ENCODE measurements around the gene ZNF225. TPM values are rescaled to one million over a fixed set of nuclear protein-coding genes. Genes with fewer than 3 reads are reported as not detected.
A peak's percentile ranks its signal among the peaks of the same experiment; 100 is the strongest.
"Not testable (repeated sequence)": the region's sequence is repeated elsewhere in the genome, so short reads cannot be mapped to it uniquely, and the experiment has no call there.

The ZNF225 gene
- total RNA-seq, 1 donor = 6.2 TPM

DNA sequence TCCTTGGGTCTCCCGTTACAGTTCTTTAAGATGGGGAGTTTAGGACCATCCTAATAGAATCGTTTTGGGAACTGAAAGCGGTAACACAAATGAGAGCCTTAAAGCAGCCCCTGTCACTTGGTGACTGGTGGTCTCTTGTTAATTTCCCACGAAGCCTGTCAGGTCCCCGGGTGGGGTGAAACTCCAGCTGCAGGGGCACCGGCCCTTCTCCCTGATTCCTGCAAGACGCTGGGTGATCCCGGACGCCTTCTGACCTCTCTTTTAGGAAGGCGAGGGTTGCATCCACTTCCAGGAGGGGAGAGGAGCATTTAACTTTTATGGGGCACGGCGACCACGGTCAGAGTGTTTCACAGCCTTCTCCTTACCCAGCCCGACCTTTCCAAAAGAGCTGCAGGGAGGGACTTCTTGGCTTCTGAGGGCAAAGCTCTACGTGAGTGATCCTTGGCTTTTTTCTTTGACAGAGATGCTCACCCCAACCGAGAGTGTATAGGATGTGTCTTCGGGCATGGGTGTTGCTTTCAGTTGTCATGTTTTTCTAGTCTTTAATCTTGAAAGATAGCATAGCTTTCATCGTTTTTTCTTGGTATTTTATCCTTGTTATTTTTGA lies 688 bp downstream of the ZNF225 start:
- Histone ChIP-seq H2AFZ (ENCODE audit: low read length) (peak overlapping the region; percentile 95), H3K4me2 (ENCODE audit: insufficient read depth, low read length) (peak overlapping the region; percentile 91), H3K4me1 (ENCODE audit: insufficient read depth, low read length) (peaks cover 3% of the 10 kb centered on the region), H3K79me2 (ENCODE audit: insufficient read depth, low read length) (peaks cover 21% of the 10 kb centered on the region), H3K27ac (ENCODE audit: low read depth, low read length) (peak overlapping the region; percentile 66), H4K20me1 (ENCODE audit: insufficient read depth, low read length) (no peaks in the 10 kb centered on the region), H3K27me3 (ENCODE audit: insufficient read depth, low read length) (no peaks in the 10 kb centered on the region), H3K4me3 (ENCODE audit: insufficient read depth, low read length) (peak overlapping the region; percentile 81), H3K9me3 (ENCODE audit: low read depth, low read length) (no peaks in the 10 kb centered on the region), H3K36me3 (ENCODE audit: insufficient read depth, low read length) (peaks cover 18% of the 10 kb centered on the region)
- TF ChIP-seq, protein P1, sequence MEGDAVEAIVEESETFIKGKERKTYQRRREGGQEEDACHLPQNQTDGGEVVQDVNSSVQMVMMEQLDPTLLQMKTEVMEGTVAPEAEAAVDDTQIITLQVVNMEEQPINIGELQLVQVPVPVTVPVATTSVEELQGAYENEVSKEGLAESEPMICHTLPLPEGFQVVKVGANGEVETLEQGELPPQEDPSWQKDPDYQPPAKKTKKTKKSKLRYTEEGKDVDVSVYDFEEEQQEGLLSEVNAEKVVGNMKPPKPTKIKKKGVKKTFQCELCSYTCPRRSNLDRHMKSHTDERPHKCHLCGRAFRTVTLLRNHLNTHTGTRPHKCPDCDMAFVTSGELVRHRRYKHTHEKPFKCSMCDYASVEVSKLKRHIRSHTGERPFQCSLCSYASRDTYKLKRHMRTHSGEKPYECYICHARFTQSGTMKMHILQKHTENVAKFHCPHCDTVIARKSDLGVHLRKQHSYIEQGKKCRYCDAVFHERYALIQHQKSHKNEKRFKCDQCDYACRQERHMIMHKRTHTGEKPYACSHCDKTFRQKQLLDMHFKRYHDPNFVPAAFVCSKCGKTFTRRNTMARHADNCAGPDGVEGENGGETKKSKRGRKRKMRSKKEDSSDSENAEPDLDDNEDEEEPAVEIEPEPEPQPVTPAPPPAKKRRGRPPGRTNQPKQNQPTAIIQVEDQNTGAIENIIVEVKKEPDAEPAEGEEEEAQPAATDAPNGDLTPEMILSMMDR (IDR thresholded peaks at IDR 0.05; ENCODE audit: extremely low read depth, low read depth, low read length) = no peak
- DNase-seq (ENCODE audit: insufficient read length, low spot score, missing footprints) = peak; percentile 78

DNA sequence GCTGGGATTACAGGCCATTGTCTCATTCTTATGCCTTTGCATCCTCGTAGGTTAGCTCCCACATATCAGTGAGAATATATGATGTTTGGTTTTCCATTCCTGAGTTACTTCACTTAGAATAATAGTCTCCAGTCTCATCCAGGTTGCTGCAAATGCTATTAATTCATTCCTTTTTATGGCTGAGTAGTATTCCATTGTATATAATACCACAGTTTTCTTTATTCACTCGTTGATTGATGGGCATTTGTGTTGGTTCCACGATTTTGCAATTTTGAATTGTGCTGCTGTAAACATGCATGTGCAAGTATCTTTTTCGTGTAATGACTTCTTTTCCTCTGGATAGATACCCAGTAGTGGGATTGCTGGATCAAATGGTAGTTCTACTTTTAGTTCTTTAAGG lies 8.0 kb downstream of the ZNF225 start:
- not testable (repeated sequence) for H3K4me2 ChIP-seq (ENCODE audit: insufficient read depth, low read length); H3K9me3 ChIP-seq (ENCODE audit: low read depth, low read length); H3K27ac ChIP-seq (ENCODE audit: low read depth, low read length); DNase-seq (ENCODE audit: insufficient read length, low spot score, missing footprints); H3K79me2 ChIP-seq (ENCODE audit: insufficient read depth, low read length); H2AFZ ChIP-seq (ENCODE audit: low read length); H3K4me3 ChIP-seq (ENCODE audit: insufficient read depth, low read length); H3K27me3 ChIP-seq (ENCODE audit: insufficient read depth, low read length); H3K4me1 ChIP-seq (ENCODE audit: insufficient read depth, low read length); H4K20me1 ChIP-seq (ENCODE audit: insufficient read depth, low read length)
- peaks cover 30% of the 10 kb centered on the region for H3K36me3 ChIP-seq (ENCODE audit: insufficient read depth, low read length)

DNA sequence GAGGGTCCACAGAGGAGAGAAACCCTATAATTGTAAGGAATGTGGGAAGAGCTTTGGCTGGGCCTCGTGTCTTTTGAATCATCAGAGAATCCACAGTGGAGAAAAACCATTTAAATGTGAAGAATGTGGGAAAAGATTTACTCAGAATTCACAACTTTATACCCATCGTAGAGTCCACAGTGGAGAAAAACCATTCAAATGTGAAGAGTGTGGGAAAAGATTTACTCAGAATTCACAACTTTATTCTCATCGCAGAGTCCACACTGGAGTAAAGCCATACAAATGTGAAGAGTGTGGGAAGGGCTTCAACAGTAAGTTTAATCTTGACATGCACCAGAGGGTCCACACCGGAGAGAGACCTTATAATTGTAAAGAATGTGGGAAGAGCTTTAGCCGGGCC lies 18.8 kb downstream of the ZNF225 start:
- no peak for DNase-seq (ENCODE audit: insufficient read length, low spot score, missing footprints)
- TF ChIP-seq, protein P1 (IDR thresholded peaks at IDR 0.05; ENCODE audit: extremely low read depth, low read depth, low read length) = no peak
- peaks cover 35% of the 10 kb centered on the region for H3K36me3 ChIP-seq (ENCODE audit: insufficient read depth, low read length)

DNA sequence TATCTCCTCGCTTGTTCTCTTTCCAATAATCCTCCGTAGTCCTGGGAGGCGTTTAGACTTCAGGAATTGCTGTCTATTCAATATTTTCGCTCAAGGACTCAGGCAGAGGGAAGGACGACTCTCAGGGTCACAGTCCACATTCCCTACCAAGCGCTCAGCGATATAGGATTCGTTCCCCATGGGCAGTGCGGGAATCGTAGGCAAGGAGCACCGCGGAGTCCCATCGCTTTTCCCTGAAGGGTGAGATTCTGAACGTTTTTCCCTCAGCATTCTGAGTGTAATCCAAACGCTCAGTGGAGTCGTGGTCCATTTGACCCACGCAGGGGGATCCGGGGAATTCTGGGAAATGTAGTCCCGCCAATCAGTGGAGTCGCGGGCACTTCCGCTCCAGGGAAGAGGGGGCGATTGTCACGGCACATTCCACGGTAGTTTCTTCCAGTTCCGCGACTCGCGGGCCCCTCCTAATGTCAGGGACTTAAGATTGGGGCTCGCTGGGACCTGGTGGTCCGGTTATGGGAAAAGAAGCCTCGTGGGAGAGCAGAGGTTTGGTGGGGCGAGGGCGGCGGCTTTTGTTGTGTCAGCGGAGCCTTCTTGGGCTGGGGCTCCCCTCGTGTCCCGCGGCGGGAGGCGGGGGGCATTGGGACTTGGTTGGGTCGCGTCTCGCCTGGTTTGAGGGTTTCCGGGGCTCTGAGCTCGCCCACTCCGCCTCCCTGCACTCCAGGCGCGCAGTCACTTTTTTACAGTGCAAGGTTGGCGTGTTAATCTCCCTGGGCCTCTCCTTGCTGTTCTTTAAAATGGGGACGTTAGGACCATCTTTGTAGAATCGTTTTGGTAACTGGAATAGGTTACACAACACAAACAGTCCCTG lies 28.2 kb downstream of the ZNF225 start, which contains the start of gene ZNF234:
ZNF234 (plus strand) TSS at position 364 of the 868 bp plus-strand sequence. CDS start 3,079 bp downstream, outside the sequence.
- no peaks in the 10 kb centered on the region for H3K9me3 ChIP-seq (ENCODE audit: low read depth, low read length)
- H3K27me3 ChIP-seq (ENCODE audit: insufficient read depth, low read length) = no peaks in the 10 kb centered on the region
- peak; percentile 90 for DNase-seq (ENCODE audit: insufficient read length, low spot score, missing footprints)
- peaks cover 18% of the 10 kb centered on the region for H3K36me3 ChIP-seq (ENCODE audit: insufficient read depth, low read length)
- H3K79me2 ChIP-seq (ENCODE audit: insufficient read depth, low read length) = peaks cover 12% of the 10 kb centered on the region
- peak within 1 kb of the TSS; percentile 97 for H3K4me2 ChIP-seq (ENCODE audit: insufficient read depth, low read length)
- peak within 1 kb of the TSS; percentile 92 for H3K4me3 ChIP-seq (ENCODE audit: insufficient read depth, low read length)
- H3K27ac ChIP-seq (ENCODE audit: low read depth, low read length) = peak within 1 kb of the TSS; percentile 73
- H4K20me1 ChIP-seq (ENCODE audit: insufficient read depth, low read length) = no peaks in the 10 kb centered on the region
- H3K4me1 ChIP-seq (ENCODE audit: insufficient read depth, low read length) = peaks cover 9% of the 10 kb centered on the region
- H2AFZ ChIP-seq (ENCODE audit: low read length) = peak within 1 kb of the TSS; percentile 100
- TF ChIP-seq, protein P1 (IDR thresholded peaks at IDR 0.05; ENCODE audit: extremely low read depth, low read depth, low read length) = no peak

More for the DNA sequence above, 18.8 kb downstream of the ZNF225 start:
- Histone ChIP-seq H3K79me2 (ENCODE audit: insufficient read depth, low read length) (no peaks in the 10 kb centered on the region), H3K4me1 (ENCODE audit: insufficient read depth, low read length) (no peaks in the 10 kb centered on the region), H4K20me1 (ENCODE audit: insufficient read depth, low read length) (no peaks in the 10 kb centered on the region), H3K9me3 (ENCODE audit: low read depth, low read length) (peaks cover 14% of the 10 kb centered on the region), H3K27me3 (ENCODE audit: insufficient read depth, low read length) (no peaks in the 10 kb centered on the region), H3K4me3 (ENCODE audit: insufficient read depth, low read length) (no peak overlapping the region), H3K4me2 (ENCODE audit: insufficient read depth, low read length) (no peak overlapping the region), H2AFZ (ENCODE audit: low read length) (no peak overlapping the region), H3K27ac (ENCODE audit: low read depth, low read length) (no peak overlapping the region)
